HG03095 (cell line): Measurements from ENCODE around the gene SNTG2.

Experiments used
- ATAC-seq: cut with Tn5 transposase; IDR thresholded peaks from one replicate; pipeline ENCODE4 v1.9.1; 2021; ENCODE audit warnings: moderate library complexity; ENCODE audit not compliant: unreplicated experiment

SNTG2 gene

GRCh38 chr2:926259-926793 lies 24.3 kb upstream of the SNTG2 start:
- no peak for ATAC-seq

- ATAC-seq, result no peak
Observed at GRCh38 chr2:926896-927295, 23.8 kb upstream of the SNTG2 start.

- no peak for ATAC-seq
Observed at GRCh38 chr2:929011-929735, 21.5 kb upstream of the SNTG2 start.

- no peak for ATAC-seq
Observed at GRCh38 chr2:929925-930324, 20.7 kb upstream of the SNTG2 start.

- ATAC-seq, result no peak
Observed at GRCh38 chr2:930935-931334, 19.7 kb upstream of the SNTG2 start.

- no peak for ATAC-seq
Observed at GRCh38 chr2:932320-933115, 18.1 kb upstream of the SNTG2 start.

- ATAC-seq, result no peak
Observed at GRCh38 chr2:933734-934295, 16.8 kb upstream of the SNTG2 start.

- ATAC-seq, result no peak
Observed at GRCh38 chr2:937530-937929, 13.1 kb upstream of the SNTG2 start.

- no peak for ATAC-seq
Observed at GRCh38 chr2:938181-939005, 12.3 kb upstream of the SNTG2 start.

- no peak for ATAC-seq
Observed at GRCh38 chr2:939936-940601, 10.6 kb upstream of the SNTG2 start.

GRCh38 chr2:941871-942270 lies 8.8 kb upstream of the SNTG2 start:
- ATAC-seq, result no peak

- no peak for ATAC-seq
Observed at GRCh38 chr2:942775-943460, 7.7 kb upstream of the SNTG2 start.

- no peak for ATAC-seq
Observed at GRCh38 chr2:943461-943797, 7.2 kb upstream of the SNTG2 start.

GRCh38 chr2:943821-944220 lies 6.8 kb upstream of the SNTG2 start:
- no peak for ATAC-seq

- no peak for ATAC-seq
Observed at GRCh38 chr2:944693-945092, 6.0 kb upstream of the SNTG2 start.

- ATAC-seq, result no peak
Observed at GRCh38 chr2:945104-945503, 5.5 kb upstream of the SNTG2 start.

- no peak for ATAC-seq
Observed at GRCh38 chr2:946073-946948, 4.3 kb upstream of the SNTG2 start.

GRCh38 chr2:949384-950079 lies 1.1 kb upstream of the SNTG2 start:
- ATAC-seq, result no peak
